ENCODE measurements around the gene BRME1.

Gene BRME1

DNA sequence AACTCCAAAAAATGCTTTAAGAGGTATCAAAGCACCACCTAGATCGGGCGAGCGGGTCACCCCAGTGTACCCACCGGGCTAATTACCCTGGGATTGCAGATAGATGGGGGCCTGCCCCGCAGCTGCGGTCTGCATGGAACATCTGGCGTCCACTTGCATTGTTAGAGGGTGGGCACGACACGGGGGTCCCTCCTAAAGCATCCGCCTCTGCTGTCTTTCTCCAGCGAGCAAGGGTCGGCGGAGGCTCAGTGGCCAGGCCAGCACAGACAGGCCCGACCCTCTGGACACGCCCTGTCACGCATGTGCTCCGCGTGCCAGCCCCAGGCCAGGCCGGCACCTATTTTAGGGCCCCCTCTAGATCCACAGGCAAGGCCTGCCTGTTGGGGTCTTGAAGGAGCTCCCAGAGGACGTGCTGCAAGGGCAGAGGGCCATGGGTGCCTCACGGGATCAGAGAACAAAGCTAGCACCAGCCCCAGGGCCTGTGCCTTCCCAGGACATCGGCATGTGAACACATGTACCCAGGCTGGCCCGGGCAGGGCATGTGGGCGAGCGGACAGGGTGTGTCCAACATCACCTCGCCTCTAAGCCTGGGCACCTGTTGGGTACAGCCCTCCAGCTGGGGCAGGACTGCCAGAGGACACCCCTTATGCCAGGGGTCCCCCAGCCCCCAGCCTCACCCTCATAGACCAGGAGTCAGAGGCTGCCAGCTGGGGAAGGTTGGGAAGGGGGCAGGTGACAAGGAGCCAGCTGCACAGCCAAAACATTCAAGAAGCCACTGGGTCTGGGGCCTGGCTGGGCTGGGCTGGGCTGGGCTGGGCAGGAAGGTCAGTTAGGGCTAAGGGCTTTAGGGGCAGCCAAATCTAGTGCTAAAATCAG is 64.6 kb downstream of the BRME1 start:
- TF ChIP-seq ZNF449 (tag by site-specific recombination; IDR thresholded peaks at IDR 0.05), result peak; percentile 71
- no peak for TF ChIP-seq ZNF585B (tag by site-specific recombination; IDR thresholded peaks at IDR 0.05)
- TF ChIP-seq HIC1 (tag by site-specific recombination; IDR thresholded peaks at IDR 0.05), result 0 out of 2 replicates have a peak, but pooled peaks have one; percentile 43
- peak; percentile 55; the same call in 1 of the 2 replicates for TF ChIP-seq SCRT2 (tag by site-specific recombination; IDR thresholded peaks at IDR 0.05)
- TF ChIP-seq ZNF660 (tag by site-specific recombination; IDR thresholded peaks at IDR 0.05), result no peak
- TF ChIP-seq KLF8 (tag by site-specific recombination; IDR thresholded peaks at IDR 0.05), result 0 out of 2 replicates have a peak, but pooled peaks have one; percentile 40
- no peak for TF ChIP-seq ZNF623 (tag by site-specific recombination; IDR thresholded peaks at IDR 0.05)
- Histone ChIP-seq H3K27ac (ENCODE audit: extremely low read depth, low read depth, low read length) (no peak overlapping the region), H3K4me1 (ENCODE audit: control insufficient read depth, insufficient read depth, low read length) (peaks cover 15% of the 10 kb centered on the region), H3K4me3 (ENCODE audit: low read depth, low read length) (peak overlapping the region; percentile 78), H3K9me3 (ENCODE audit: control insufficient read depth, insufficient read depth, low read depth, low read length) (no peaks in the 10 kb centered on the region), H3K36me3 (ENCODE audit: control insufficient read depth in 2 of 2, insufficient read depth in 1 of 2, low read length in 2 of 2) (peaks cover 0 to 4% of the 10 kb centered on the region in 2 experiments; a peak in 1 of 3 replicates)
- POLR2A ChIA-PET, result interaction anchor here (0.6 to 3.0 kb wide), 4 partner anchors 11 to 100 kb away, joined by 3 to 21 read pairs (median 4); no protein-coding TSS in a partner anchor
- CTCF ChIA-PET, result interaction anchor here (0.6 to 1.4 kb wide), 5 partner anchors 10 to 784 kb away, joined by 3 to 6 read pairs (median 4); no protein-coding TSS in a partner anchor

DNA sequence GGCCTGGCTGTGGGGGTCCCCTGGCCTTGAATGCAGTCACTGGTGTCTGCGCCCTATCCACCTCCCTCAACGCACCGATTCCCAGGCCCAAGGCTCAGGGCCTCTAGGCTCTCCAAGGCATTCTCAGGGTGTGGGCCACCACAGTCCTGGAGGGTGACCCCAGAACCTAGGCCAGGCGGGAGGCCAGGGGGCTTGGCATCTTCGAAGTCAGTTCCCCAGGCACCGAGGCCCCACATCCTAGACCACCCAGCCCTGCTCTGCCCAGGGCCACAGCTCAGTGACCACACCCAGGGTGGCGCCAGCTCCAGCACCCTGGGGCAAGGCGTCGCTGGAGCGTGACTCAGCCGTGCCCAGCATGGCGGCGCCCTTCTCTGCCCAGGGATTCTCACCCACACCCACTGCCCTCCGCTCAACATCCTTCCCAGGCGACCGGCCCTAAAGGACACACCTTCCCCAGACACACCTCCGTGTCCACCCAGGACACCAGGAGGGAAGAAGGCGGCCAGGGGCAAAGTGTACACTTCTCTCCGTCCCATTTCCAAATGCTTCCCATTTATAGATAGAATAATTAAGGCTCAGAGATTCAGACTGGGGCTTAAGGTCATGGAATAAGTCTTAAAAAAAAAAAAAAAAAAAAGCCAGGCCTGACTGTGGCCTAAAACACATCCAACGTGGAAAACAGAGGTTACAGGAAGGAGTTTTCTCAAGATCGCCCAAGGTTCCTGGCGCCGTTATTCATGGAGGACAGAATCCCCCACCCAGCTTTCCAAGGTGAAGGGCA is 65.4 kb downstream of the BRME1 start:
- POLR2A ChIA-PET, result interaction anchor here (1.3 to 3.0 kb wide), 3 partner anchors 12 to 45 kb away, joined by 4 to 21 read pairs (median 6); partner anchors contain the start of gene ZSWIM4
- peak; percentile 75 for TF ChIP-seq KLF17 (tag by site-specific recombination; IDR thresholded peaks at IDR 0.05)
- no peak for TF ChIP-seq ZNF324 (tag by site-specific recombination; IDR thresholded peaks at IDR 0.05)
- TF ChIP-seq ZNF48 (tag by site-specific recombination; IDR thresholded peaks at IDR 0.05), result no peak
- 0 out of 2 replicates have a peak, but pooled peaks have one; percentile 17 for TF ChIP-seq KLF8 (tag by site-specific recombination; IDR thresholded peaks at IDR 0.05)
- no peak for TF ChIP-seq GFI1B (tag by site-specific recombination; IDR thresholded peaks at IDR 0.05)
- TF ChIP-seq HIC1 (tag by site-specific recombination; IDR thresholded peaks at IDR 0.05), result peak; percentile 78
- TF ChIP-seq KLF1 (tag by site-specific recombination; IDR thresholded peaks at IDR 0.05), result peak; percentile 99
- peak; percentile 71 for TF ChIP-seq ZIC2 (tag by site-specific recombination; IDR thresholded peaks at IDR 0.05)
- Histone ChIP-seq H3K36me3 (ENCODE audit: control insufficient read depth in 2 of 2, insufficient read depth in 1 of 2, low read length in 2 of 2) (peaks cover 0 to 10% of the 10 kb centered on the region in 2 experiments; a peak in 1 of 3 replicates), H3K9me3 (ENCODE audit: control insufficient read depth, insufficient read depth, low read depth, low read length) (no peaks in the 10 kb centered on the region), H3K27ac (ENCODE audit: extremely low read depth, low read depth, low read length) (no peak overlapping the region), H3K4me3 (ENCODE audit: low read depth, low read length) (peak overlapping the region; percentile 78), H3K4me1 (ENCODE audit: control insufficient read depth, insufficient read depth, low read length) (peaks cover 14% of the 10 kb centered on the region)
- CTCF ChIA-PET, result interaction anchor here (0.6 to 0.9 kb wide), 3 partner anchors 11 to 564 kb away, joined by 3 to 4 read pairs (median 3); no protein-coding TSS in a partner anchor

All from HEK293 (cell line).